Erythroblast (primary cell): ENCODE data around the gene FAM111A.

ENCODE experiments used
- GATA1 ChIP-seq: IDR thresholded peaks from 2 replicates; pipeline ENCODE4 v1.6.1; 2011; ENCODE audit warnings: low read depth, mild to moderate bottlenecking, control low read depth, low read length, moderate library complexity
- POLR2A ChIP-seq: IDR thresholded peaks from 2 replicates; pipeline ENCODE4 v1.6.1; 2011; ENCODE audit warnings: mild to moderate bottlenecking, low read length

- TF ChIP-seq POLR2A (no peak), GATA1 (no peak)
Observed at GRCh38 chr11:59152312-59152951, 9.8 kb downstream of the FAM111A start.
